ENCODE measurements around the gene NEUROD1.

DNA sequence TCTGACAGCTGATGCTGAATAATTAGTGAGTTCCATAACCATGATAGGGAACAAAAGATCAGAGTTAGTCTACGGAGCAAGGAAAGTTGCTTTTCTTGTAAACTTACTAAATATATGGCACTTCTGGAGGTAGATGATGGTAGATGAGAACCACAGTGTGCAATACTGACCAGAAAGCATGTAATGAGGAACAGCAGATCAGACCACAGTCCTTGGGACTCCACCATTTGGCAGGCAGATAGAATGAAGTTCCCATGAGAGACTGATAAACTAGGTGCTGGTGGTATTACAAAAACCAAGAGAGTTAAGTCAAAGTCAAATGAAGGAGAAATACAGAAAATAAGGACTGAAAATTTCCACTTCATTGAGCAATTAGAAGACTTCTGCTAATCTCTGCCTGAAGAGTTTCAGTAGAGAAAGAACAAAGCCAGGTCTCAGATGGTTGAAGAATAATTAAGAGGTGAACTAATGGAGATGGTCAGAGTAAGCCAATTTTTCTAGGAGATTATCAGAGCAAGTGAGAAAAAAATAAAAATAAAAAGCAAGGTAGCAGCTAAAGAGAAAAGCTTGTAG, 33.8 kb downstream of the NEUROD1 start:
- TF ChIP-seq, protein P1, sequence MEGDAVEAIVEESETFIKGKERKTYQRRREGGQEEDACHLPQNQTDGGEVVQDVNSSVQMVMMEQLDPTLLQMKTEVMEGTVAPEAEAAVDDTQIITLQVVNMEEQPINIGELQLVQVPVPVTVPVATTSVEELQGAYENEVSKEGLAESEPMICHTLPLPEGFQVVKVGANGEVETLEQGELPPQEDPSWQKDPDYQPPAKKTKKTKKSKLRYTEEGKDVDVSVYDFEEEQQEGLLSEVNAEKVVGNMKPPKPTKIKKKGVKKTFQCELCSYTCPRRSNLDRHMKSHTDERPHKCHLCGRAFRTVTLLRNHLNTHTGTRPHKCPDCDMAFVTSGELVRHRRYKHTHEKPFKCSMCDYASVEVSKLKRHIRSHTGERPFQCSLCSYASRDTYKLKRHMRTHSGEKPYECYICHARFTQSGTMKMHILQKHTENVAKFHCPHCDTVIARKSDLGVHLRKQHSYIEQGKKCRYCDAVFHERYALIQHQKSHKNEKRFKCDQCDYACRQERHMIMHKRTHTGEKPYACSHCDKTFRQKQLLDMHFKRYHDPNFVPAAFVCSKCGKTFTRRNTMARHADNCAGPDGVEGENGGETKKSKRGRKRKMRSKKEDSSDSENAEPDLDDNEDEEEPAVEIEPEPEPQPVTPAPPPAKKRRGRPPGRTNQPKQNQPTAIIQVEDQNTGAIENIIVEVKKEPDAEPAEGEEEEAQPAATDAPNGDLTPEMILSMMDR (IDR thresholded peaks at IDR 0.05): no peak
- no peak for TF ChIP-seq POLR2A (IDR thresholded peaks at IDR 0.05)

Measured in heart left ventricle (tissue), 13 donors.